Activated CD8-positive, alpha-beta memory T cell treated with anti-CD3 and anti-CD28 coated beads, Interleukin-2, amount 50 U/mL, for 48 hours (primary cell): ENCODE data around the gene SULT1A3.
"Not testable (repeated sequence)": the region's sequence is repeated elsewhere in the genome, so short reads cannot be mapped to it uniquely, and the experiment has no call there.

ENCODE experiments used
- DNase-seq: peaks from one replicate; pipeline ENCODE4 v3.0.0-alpha.2; 2020

The SULT1A3 gene

DNA sequence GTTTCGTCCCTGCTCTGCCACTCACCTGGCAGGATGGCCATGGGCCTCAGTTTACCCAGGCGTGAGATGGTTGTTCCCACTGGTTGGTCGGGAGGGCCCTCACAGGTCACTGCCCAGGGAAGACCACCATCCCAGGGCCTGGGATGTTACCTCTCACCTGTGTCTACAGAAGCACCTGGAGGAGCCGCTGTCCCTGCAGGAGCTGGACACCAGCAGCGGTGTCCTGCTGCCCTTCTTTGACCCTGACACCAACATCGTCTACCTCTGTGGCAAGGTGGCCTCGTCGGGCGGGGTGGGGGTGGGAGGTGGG lies 11.5 kb upstream of the SULT1A3 start:
- DNase-seq = no peak

- peak; percentile 60 for DNase-seq
Measured at GRCh38 chr16:30187971-30188561, 11.0 kb upstream of the SULT1A3 start.

GRCh38 chr16:30191158-30191557 lies 7.9 kb upstream of the SULT1A3 start:
- not testable (repeated sequence) for DNase-seq

GRCh38 chr16:30193098-30193497 lies 6.0 kb upstream of the SULT1A3 start:
- DNase-seq = not testable (repeated sequence)

DNA sequence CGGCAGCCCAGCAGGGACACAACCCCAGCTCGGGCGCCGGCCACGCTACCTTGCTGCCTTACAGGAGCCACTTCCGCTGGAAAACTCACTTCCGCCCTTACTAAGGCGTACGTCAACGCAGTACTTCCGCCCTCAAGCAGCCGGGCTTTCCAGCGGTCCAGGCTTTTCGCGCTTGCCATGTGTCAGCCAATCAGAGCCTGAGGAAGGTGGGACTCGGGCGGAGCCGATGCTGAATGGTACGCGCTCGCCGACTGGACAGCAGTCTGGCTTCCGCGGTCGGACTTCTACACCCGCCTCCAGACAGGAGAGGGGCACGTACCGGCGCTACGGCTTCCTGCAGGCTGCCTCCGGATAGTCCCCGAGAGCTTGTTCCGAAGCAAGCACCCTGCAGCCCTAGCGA lies 5.4 kb upstream of the SULT1A3 start, which contains the start of the genes BOLA2B and SLX1A:
Gene BOLA2B, minus strand, starts transcription at position 52 of the 400 bp plus-strand sequence. CDS start 71 bp downstream, outside the sequence.
Gene SLX1A, plus strand, starts transcription at position 261 of the 400 bp plus-strand sequence. CDS start 210 bp downstream, outside the sequence.
- DNase-seq = not testable (repeated sequence)

- peak; percentile 65 for DNase-seq
Measured at GRCh38 chr16:30194172-30194925, 4.7 kb upstream of the SULT1A3 start.

GRCh38 chr16:30197001-30197400 lies 2.1 kb upstream of the SULT1A3 start:
- not testable (repeated sequence) for DNase-seq

GRCh38 chr16:30199608-30200343 lies 721 bp downstream of the SULT1A3 start:
- not testable (repeated sequence) for DNase-seq

DNA sequence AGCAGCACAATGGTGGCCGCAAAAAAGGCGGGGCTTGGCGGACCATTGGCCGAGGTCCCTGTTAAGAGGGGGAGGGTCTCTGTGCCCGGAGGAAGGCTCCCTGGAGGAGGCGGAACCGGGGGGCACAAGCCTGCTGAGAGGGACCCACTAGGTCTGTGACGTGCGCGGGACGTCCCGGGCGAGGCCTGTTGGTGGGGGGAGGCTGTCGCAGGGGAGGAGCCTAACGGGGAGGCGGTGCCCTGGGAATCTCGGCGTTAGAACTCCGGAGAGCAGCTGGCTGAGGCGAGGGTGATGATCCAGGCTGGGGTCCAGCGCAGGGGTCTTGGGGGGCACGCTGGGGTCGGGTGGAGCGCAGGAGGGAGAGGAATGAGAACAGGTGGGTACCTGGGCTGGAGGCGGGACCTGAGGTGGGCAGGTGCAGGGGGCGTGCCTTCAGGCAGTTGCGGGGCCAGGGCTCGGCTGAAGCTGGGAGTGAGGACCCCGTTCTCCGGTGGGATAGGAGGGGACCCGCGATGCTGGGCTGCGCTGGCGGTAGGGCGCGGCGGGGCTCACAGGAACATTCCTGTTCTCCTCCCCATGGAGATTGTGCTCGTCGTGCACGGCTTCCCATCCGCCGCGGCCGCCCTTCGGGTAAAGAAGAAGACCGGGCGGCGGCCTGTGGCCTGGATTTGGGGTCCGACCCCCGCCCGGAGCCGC lies 6.6 kb downstream of the SULT1A3 start:
- DNase-seq = peak; percentile 56

- not testable (repeated sequence) for DNase-seq
Measured at GRCh38 chr16:30206252-30206651, 7.2 kb downstream of the SULT1A3 start.

DNA sequence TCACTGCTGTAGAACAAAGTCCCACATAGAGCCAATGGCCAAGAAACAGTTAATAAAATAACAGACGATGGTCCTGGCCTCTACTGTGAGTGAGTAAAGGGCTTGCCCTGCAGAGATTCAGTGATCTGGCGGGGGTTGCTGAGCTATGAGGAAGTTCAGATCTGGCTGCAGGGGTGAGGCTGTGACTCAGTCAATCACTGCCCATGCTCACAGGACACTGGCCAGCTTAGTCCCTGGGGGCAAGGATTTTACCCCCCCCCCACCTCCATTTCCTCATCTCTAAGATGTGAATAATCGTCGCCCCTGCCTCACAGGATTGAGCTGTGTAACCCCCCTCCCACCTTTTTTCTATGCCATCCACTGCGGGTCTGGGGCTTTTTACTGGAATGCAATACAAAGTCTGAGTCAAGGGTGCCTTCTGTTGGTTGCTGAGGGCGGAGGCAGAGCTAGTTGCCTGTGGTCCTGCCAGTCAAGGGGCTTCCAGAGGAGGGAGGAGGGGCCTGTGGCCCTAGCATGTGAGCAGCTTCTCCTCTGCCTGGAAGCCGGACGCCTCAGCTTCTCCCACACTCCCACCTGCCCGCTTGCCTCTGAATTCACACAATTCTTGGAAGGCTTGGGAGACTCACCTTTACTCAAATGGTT lies 8.1 kb downstream of the SULT1A3 start:
- DNase-seq = peak; percentile 42

DNA sequence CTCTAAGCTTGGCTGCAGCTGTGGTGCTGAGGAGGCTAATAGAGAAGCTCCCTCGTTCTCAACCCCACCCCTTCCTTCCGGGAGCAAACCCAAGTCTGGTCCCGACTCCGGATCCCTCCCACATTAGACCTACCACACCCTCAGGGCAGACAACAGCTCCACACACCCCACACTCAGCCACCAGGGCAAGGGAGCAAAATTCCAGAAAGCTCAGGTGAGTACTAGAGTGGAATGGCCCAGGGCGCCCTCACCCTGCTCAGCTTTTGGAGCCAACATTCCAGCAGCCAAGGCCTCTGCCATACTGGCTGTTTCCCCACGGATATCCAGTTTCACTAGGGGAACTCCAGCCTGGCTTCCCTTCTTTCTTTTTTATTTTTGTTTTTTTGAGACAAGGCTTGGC lies 10.0 kb downstream of the SULT1A3 start:
- not testable (repeated sequence) for DNase-seq

- not testable (repeated sequence) for DNase-seq
Measured at GRCh38 chr16:30211414-30211813, 12.4 kb downstream of the SULT1A3 start.

DNA sequence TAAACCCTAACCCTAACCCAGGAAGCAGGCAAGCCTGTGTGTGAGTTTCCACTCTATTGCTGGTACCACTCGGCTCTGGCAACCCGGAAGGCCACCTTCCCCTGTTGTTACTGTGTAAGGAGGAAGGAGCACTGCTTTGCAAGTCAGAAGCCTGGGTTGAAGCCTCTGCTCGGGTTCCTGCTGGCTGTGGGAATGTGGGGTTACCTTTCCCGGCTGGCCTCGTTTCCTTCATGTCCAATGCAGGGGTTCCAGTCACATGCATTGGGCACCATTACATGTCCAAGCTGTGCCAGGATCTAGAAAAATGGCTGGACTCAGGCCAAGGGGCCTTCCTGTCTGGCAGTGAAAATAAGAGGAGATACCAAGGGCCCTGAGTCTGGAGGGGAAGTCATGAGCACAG lies 18.0 kb downstream of the SULT1A3 start:
- peak; percentile 44 for DNase-seq

DNA sequence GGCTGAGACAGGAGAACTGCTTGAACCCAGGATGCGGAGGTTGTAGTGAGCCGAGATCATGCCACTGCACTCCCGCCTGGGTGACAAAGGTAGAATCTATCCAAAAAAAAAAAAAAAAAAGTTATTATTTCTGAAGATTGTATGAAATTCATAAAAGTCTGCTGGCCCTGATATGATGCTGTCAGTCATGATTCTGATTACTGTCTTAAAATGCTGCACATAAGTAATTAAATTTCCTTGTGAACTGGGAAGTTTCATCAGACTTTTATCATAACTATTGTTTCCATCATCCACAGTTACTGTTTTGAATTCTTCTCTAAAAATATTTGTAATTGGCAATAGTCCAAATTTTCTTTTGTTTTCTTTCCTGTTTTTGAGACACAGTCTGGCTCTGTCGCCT lies 49.3 kb downstream of the SULT1A3 start, which contains the start of gene NPIPB13:
Gene NPIPB13, minus strand, starts transcription at position 101 of the 400 bp plus-strand sequence. CDS start 2,906 bp downstream, outside the sequence.
- DNase-seq = not testable (repeated sequence)
